Measurements from ENCODE around the gene JPH4.

DNA sequence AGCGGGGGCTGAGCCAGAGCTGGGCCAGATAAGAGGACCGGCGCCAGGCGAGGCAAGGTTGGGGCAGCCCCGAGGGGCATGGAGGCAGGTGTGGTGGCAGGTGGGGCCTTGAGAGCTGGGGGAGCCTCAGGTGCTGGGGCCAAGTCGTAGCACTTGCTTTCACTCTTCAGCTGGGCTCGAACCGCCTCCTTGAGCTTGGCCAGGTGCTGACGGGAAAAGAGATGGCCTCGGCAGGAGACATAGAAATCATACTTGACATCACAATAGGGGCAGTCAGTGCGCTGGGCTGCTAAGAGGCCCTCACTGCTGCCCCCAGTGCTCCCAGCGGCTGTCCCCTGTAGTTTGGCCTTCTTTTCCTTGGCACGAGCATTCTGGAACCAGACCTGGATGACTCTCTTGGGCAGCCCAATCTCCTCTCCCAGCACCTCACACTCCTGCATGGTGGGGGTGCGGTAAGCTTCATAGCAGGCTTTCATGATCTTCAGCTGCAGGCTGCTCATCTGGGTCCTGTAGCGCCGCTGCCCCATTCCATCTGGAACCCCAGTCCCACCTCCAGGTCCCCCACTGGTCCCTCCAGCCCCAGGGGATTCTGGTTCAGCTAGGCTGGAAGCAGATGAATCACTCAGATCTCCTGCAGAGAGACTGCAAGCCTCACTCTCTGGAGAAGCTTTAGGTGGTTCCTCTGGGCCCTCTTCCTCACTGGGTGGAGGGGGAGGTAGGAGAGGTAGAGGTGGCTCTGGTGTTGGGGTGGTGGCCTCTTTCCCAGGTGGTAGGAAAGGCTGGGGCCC is 55.2 kb downstream of the JPH4 start:
- TF ChIP-seq CTCF (IDR thresholded peaks at IDR 0.05) (no peak), EZH2 (IDR thresholded peaks at IDR 0.05; ENCODE audit: borderline replicate concordance, insufficient read depth, low read depth, low read length, poor library complexity, severe bottlenecking) (no peak)
